A549 (cell line): ENCODE measurements around the gene OSBPL8. TPM values are rescaled to one million over a fixed set of nuclear protein-coding genes. Genes with fewer than 3 reads are reported as not detected.

Experiments
- ATAC-seq, 2 experiments: fragments of 200-7000 bp in 1 of 2; fragments of >200 bp in 1 of 2; cut with Nextera tagmentation in 1 of 2; cut with Tn5 transposase in 1 of 2; 3 replicates each; pipeline versions ENCODE4 v1.8.0 to v1.9.1; 2018 to 2020; ENCODE audit warnings: mild to moderate bottlenecking in 1 of 2, moderate library complexity in 1 of 2
- CTCF ChIA-PET: fragments of 300-600 bp; sonication (Branson Sonifier 250); formaldehyde crosslinking; extraction: SDS; loops from one replicate; lab custom pipeline; 2021; ENCODE audit warnings: antibody characterized with exemption, inconsistent platforms; lab: Yijun Ruan, JAX
- POLR2A ChIA-PET: fragments of 350-600 bp; formaldehyde crosslinking; extraction: SDS; loops from one replicate; lab custom pipeline; 2021; ENCODE audit warnings: antibody characterized with exemption, inconsistent platforms; lab: Yijun Ruan, JAX
- DNase-seq, 2 experiments: peaks; one replicate each; pipeline versions ENCODE4 v3.0.0 to v3.0.0-alpha.2; 2011 to 2016; ENCODE audit warnings: low read depth in 1 of 2, low spot score in 1 of 2
- FAIRE-seq: peaks from 2 replicates; lab custom pipeline; 2011; peaks lifted over from hg19 to GRCh38; lab: Jason Lieb, UNC
- H3K27ac ChIP-seq, 2 experiments: fragments of >200 bp; sonication (Bioruptor Twin); formaldehyde crosslinking; 3 replicates each; pipeline ENCODE4 v1.5.1; 2016 to 2017
- H3K4me1 ChIP-seq: fragments of >200 bp; sonication (Bioruptor Twin); formaldehyde crosslinking; 3 replicates; pipeline ENCODE4 v1.6.1; 2016
- H3K4me2 ChIP-seq: fragments of >200 bp; sonication (Bioruptor Twin); formaldehyde crosslinking; 3 replicates; pipeline ENCODE4 v1.6.1; 2016
- H3K4me3 ChIP-seq: fragments of >200 bp; sonication (Bioruptor Twin); formaldehyde crosslinking; 3 replicates; pipeline ENCODE4 v1.5.1; 2016
- H3K9me3 ChIP-seq: fragments of >200 bp; sonication (Bioruptor Twin); formaldehyde crosslinking; 3 replicates; pipeline ENCODE4 v1.6.1; 2016
- BHLHE40 ChIP-seq: IDR thresholded peaks from 2 replicates; pipeline ENCODE4 v1.6.1; 2012; ENCODE audit warnings: low read depth, low read length, inconsistent platforms
- CBX8 ChIP-seq: fragments of 200-600 bp; sonication (generic); IDR thresholded peaks from 2 replicates; pipeline ENCODE4 v1.6.1; 2016
- CEBPB ChIP-seq, 2 experiments: fragments of >200 bp in 1 of 2; sonication (Bioruptor Twin) in 1 of 2; formaldehyde crosslinking in 1 of 2; IDR thresholded peaks; 2 replicates each; pipeline ENCODE4 v1.6.1; 2012 to 2016
- CHD2 ChIP-seq: fragments of 150-350 bp; IDR thresholded peaks from 2 replicates; pipeline ENCODE4 v1.6.1; 2014; ENCODE audit warnings: low read length; ENCODE audit not compliant: partially characterized antibody
- CHD4 ChIP-seq: fragments of 200-600 bp; sonication (generic); IDR thresholded peaks from 2 replicates; pipeline ENCODE4 v1.6.1; 2016; ENCODE audit warnings: antibody characterized with exemption, mild to moderate bottlenecking, borderline replicate concordance
- ESRRA ChIP-seq: fragments of 150-350 bp; IDR thresholded peaks from 2 replicates; pipeline ENCODE4 v1.6.1; 2014; ENCODE audit warnings: mild to moderate bottlenecking, low read length, borderline replicate concordance
- FOSL2 ChIP-seq, 2 experiments: fragments of 450-650 bp in 1 of 2; fragments of >200 bp in 1 of 2; sonication (Bioruptor Twin) in 1 of 2; formaldehyde crosslinking; IDR thresholded peaks; 2 replicates each; pipeline versions ENCODE4 v1.5.0 to v1.6.1; 2016 to 2020; ENCODE audit warnings: mild to moderate bottlenecking in 1 of 2, moderate library complexity in 1 of 2
- HDAC2 ChIP-seq: fragments of 200-600 bp; sonication (generic); IDR thresholded peaks from 2 replicates; pipeline ENCODE4 v1.6.1; 2016
- HOXB5 ChIP-seq: fragments of 250-450 bp; sonication (Bioruptor Pico); IDR thresholded peaks from 2 replicates; pipeline ENCODE4 v1.5.0; 2020; ENCODE audit warnings: mild to moderate bottlenecking, moderate library complexity
- MYC ChIP-seq: IDR thresholded peaks from 2 replicates; pipeline ENCODE4 v1.6.1; 2012; ENCODE audit warnings: mild to moderate bottlenecking, inconsistent platforms, low read length, improper control_type of control experiment, borderline replicate concordance
- NR3C1 ChIP-seq: fragments of >200 bp; sonication (Bioruptor Twin); formaldehyde crosslinking; IDR thresholded peaks from 3 replicates; pipeline ENCODE4 v1.6.1; 2017
- PHF8 ChIP-seq: fragments of 200-600 bp; sonication (generic); IDR thresholded peaks from 2 replicates; pipeline ENCODE4 v1.6.1; 2016; ENCODE audit warnings: low read depth, mild to moderate bottlenecking, antibody characterized with exemption, moderate library complexity, borderline replicate concordance
- POLR2A ChIP-seq: IDR thresholded peaks from 2 replicates; pipeline ENCODE4 v1.6.1; 2012; ENCODE audit warnings: mild to moderate bottlenecking, low read length
- POLR2AphosphoS2 ChIP-seq: conservative IDR thresholded peaks from 2 replicates; pipeline ENCODE4 v1.6.1; 2012; ENCODE audit warnings: low read length, improper control_type of control experiment, inconsistent platforms
- RAD21 ChIP-seq, 2 experiments: fragments of >200 bp in 1 of 2; sonication (Bioruptor Twin) in 1 of 2; formaldehyde crosslinking in 1 of 2; IDR thresholded peaks in 1 of 2; conservative IDR thresholded peaks in 1 of 2; 2 replicates in 1 of 2; 3 replicates in 1 of 2; pipeline ENCODE4 v1.6.1; 2012 to 2018; ENCODE audit warnings: inconsistent platforms in 1 of 2
- TFCP2L1 ChIP-seq: fragments of 250-450 bp; sonication (Bioruptor Pico); IDR thresholded peaks from 2 replicates; pipeline ENCODE4 v1.5.0; 2021; ENCODE audit warnings: mild to moderate bottlenecking
- ZC3H11A ChIP-seq: fragments of 450-650 bp; IDR thresholded peaks from 2 replicates; pipeline ENCODE4 v1.6.1; 2014; ENCODE audit warnings: antibody characterized with exemption, mild to moderate bottlenecking
- ZFP36 ChIP-seq: fragments of 450-650 bp; IDR thresholded peaks from 2 replicates; pipeline ENCODE4 v1.6.1; 2014; ENCODE audit warnings: borderline replicate concordance; ENCODE audit not compliant: partially characterized antibody
- WGBS: methylation state at CpG from one replicate; pipeline ENCODE4 v1.1.6; 2017; ENCODE audit errors: missing lambda C conversion rate; 5-methylcytosine and 5-hydroxymethylcytosine counted together
- polyA plus RNA-seq, 4 experiments: library from polyadenylated mRNA; depleted of rRNA in 3 of 4; stranded (reverse); fragments of >200 nt; fragmentation: RNase III in 1 of 4; extraction: RNeasy Plus Mini Kit Qiagen cat#74134 plus additional on column Dnase treatment in 1 of 4; gene quantifications; 2 replicates in 3 of 4; 3 replicates in 1 of 4; pipeline ENCODE4 v1.2.3, GENCODE V29; 2011 to 2017
- TF ChIP-seq, protein P1 (sequence below): fragments of >200 bp; sonication (Bioruptor Twin); formaldehyde crosslinking; IDR thresholded peaks from 3 replicates; pipeline ENCODE4 v1.6.1; 2016
- TF ChIP-seq, protein P2 (sequence below): fragments of 250-450 bp; sonication (Bioruptor Pico); IDR thresholded peaks from 2 replicates; pipeline ENCODE4 v1.5.0; 2020; ENCODE audit warnings: low read depth, mild to moderate bottlenecking, moderate library complexity
- TF ChIP-seq, protein P3 (sequence below): fragments of >200 bp; sonication (Bioruptor Twin); formaldehyde crosslinking; IDR thresholded peaks from 2 replicates; pipeline ENCODE4 v1.6.1; 2016
- TF ChIP-seq, protein P4 (sequence below): IDR thresholded peaks from 2 replicates; pipeline ENCODE4 v1.6.1; 2012
- TF ChIP-seq, protein P5 (sequence below): fragments of 250-450 bp; sonication (Bioruptor Pico); IDR thresholded peaks from 2 replicates; pipeline ENCODE4 v1.5.0; 2021; ENCODE audit warnings: mild to moderate bottlenecking, moderate library complexity, borderline replicate concordance
- TF ChIP-seq, protein P6 (sequence below): fragments of >200 bp; sonication (Bioruptor Twin); formaldehyde crosslinking; IDR thresholded peaks from 3 replicates; pipeline ENCODE4 v1.5.1; 2016

Gene OSBPL8
- polyA plus RNA-seq, 2 of the 4 experiments (the other 2 are of a cell fraction), result 15.4 to 43.2 TPM

DNA sequence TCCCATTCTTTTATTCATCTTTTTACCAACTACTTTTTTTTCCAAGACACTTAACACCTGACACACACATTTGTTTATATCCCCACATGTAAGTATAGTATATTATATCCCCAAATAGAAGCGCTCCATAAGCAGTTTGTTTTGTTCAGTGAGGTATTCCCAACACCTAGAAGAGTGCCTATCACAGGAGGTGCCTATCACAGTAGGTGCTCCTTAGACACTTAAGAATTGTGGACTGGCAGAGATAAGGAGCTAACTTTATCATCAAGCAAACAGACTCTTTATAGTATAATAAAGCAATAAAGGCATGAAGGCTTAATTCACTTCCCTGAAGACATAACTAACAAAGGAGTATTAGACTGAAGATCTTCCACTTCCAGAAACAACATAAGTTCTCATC, 29.1 kb downstream of the OSBPL8 start:
- FAIRE-seq, result no peak
- POLR2A ChIA-PET, result no interaction called here

DNA sequence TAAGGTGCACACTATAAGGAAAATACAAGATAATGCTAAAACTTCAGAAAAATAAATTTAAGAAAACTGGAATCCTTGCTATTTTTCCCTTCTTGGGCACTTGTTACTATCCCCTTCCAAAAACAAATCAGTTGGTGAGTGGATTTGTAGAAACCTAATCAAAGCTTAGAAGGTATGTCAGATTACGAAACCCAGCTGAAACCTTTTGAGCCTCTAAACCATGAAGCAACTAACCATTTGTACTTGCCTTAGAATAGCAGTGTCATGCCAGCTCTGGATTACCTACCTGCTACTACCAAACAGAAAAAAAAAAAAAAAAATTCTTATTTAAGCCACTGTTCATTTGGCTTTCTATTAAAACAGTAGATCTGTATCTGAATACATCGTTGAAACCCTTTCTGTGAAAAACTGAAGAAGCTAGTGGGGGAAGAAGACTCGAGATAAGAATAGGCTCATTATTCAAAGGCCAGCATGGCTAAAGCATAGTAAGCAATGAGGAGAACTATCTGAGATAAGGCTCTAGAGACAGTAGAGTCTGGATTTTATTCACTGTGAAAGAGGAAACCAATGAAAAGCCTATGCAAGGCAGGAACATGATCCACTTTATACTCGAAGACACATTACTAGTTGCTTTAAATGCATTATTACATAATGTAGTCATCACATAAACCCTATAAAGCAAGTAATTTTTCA, 30.2 kb downstream of the OSBPL8 start:
- POLR2A ChIA-PET, result no interaction called here
- H3K4me3 ChIP-seq, result no peak overlapping the region
- DNase-seq (peak in 1 of 2 experiments; percentile 4), FAIRE-seq (no peak), ATAC-seq (no peak)
- H3K4me2 ChIP-seq, result no peak overlapping the region
- H3K27ac ChIP-seq, result no peak overlapping the region
- H3K4me1 ChIP-seq, result no peaks in the 10 kb centered on the region
- WGBS, result 71% methylated on average over 4 of the region's 4 CpGs
- TF ChIP-seq TFCP2L1 (CRISPR knock-in tag) (no peak), PHF8 (no peak)
- H3K9me3 ChIP-seq, result no peaks in the 10 kb centered on the region
- CTCF ChIA-PET, result interaction anchor here (0.6 to 1.8 kb wide), 2 partner anchors 18 to 1180 kb away, joined by 4 to 7 read pairs; no protein-coding TSS in a partner anchor

More for the DNA sequence above, 29.1 kb downstream of the OSBPL8 start:
- Histone ChIP-seq H3K4me1 (no peaks in the 10 kb centered on the region), H3K27ac (no peak overlapping the region), H3K4me2 (no peak overlapping the region), H3K9me3 (no peaks in the 10 kb centered on the region), H3K4me3 (no peak overlapping the region)
- CTCF ChIA-PET, result no interaction called here
- ATAC-seq, result no peak
- TF ChIP-seq ZC3H11A (no peak), FOSL2 (IDR thresholded peaks at IDR 0.05) (no peak), FOSL2 (CRISPR knock-in tag; IDR thresholded peaks at IDR 0.05) (no peak), POLR2A (no peak), POLR2AphosphoS2 (no peak), CEBPB (IDR thresholded peaks at IDR 0.05) (no peak), HDAC2 (no peak), NR3C1 (no peak), CHD4 (no peak), CHD2 (no peak)
- TF ChIP-seq, protein P1, sequence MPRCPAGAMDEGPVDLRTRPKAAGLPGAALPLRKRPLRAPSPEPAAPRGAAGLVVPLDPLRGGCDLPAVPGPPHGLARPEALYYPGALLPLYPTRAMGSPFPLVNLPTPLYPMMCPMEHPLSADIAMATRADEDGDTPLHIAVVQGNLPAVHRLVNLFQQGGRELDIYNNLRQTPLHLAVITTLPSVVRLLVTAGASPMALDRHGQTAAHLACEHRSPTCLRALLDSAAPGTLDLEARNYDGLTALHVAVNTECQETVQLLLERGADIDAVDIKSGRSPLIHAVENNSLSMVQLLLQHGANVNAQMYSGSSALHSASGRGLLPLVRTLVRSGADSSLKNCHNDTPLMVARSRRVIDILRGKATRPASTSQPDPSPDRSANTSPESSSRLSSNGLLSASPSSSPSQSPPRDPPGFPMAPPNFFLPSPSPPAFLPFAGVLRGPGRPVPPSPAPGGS, result no peak
- TF ChIP-seq, protein P2, sequence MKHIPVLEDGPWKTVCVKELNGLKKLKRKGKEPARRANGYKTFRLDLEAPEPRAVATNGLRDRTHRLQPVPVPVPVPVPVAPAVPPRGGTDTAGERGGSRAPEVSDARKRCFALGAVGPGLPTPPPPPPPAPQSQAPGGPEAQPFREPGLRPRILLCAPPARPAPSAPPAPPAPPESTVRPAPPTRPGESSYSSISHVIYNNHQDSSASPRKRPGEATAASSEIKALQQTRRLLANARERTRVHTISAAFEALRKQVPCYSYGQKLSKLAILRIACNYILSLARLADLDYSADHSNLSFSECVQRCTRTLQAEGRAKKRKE (CRISPR knock-in tag), result no peak
- TF ChIP-seq, protein P3, sequence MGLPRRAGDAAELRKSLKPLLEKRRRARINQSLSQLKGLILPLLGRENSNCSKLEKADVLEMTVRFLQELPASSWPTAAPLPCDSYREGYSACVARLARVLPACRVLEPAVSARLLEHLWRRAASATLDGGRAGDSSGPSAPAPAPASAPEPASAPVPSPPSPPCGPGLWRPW, result no peak
- TF ChIP-seq, protein P4, sequence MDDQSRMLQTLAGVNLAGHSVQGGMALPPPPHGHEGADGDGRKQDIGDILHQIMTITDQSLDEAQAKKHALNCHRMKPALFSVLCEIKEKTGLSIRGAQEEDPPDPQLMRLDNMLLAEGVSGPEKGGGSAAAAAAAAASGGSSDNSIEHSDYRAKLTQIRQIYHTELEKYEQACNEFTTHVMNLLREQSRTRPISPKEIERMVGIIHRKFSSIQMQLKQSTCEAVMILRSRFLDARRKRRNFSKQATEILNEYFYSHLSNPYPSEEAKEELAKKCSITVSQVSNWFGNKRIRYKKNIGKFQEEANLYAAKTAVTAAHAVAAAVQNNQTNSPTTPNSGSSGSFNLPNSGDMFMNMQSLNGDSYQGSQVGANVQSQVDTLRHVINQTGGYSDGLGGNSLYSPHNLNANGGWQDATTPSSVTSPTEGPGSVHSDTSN, result no peak
- WGBS, result 100% methylated on average over 1 of the region's 1 CpG
- DNase-seq, result no peak

DNA sequence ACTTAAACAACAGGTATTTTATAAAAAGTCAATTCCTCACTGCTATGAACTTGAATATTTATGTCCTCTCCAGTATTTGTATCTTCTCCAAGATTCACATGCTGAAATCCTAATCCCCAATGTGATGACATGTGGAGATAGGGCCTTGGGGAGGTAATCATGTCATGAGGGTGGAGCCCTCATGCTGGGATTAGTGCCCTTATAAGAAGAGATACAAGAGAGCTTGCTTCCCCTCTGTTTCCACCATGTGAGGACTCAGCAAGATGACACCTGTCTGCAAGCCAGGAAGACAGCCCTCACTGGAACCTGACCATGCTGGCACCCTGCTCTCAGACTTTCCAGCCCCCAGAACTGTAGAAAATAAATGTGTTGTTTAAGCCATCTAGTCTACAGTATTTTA, 36.2 kb downstream of the OSBPL8 start:
- CTCF ChIA-PET, result interaction anchor here (0.6 to 1.8 kb wide), 2 partner anchors 20 to 28 kb away, joined by 3 read pairs; no protein-coding TSS in a partner anchor
- DNase-seq, result no peak
- POLR2A ChIA-PET, result no interaction called here
- H3K4me2 ChIP-seq, result no peak overlapping the region
- H3K27ac ChIP-seq, result no peak overlapping the region
- ATAC-seq, result no peak
- TF ChIP-seq ZC3H11A (no peak), FOSL2 (IDR thresholded peaks at IDR 0.05) (no peak), FOSL2 (CRISPR knock-in tag; IDR thresholded peaks at IDR 0.05) (no peak), RAD21 (conservative IDR thresholded peaks at IDR 0.05 in 1 of 2, IDR thresholded peaks at IDR 0.05 in 1 of 2) (no peak), CHD2 (no peak), HOXB5 (CRISPR knock-in tag) (no peak), CBX8 (no peak), MYC (no peak), ESRRA (no peak), TFCP2L1 (CRISPR knock-in tag) (no peak), BHLHE40 (no peak), ZFP36 (no peak)
- TF ChIP-seq, protein P5, sequence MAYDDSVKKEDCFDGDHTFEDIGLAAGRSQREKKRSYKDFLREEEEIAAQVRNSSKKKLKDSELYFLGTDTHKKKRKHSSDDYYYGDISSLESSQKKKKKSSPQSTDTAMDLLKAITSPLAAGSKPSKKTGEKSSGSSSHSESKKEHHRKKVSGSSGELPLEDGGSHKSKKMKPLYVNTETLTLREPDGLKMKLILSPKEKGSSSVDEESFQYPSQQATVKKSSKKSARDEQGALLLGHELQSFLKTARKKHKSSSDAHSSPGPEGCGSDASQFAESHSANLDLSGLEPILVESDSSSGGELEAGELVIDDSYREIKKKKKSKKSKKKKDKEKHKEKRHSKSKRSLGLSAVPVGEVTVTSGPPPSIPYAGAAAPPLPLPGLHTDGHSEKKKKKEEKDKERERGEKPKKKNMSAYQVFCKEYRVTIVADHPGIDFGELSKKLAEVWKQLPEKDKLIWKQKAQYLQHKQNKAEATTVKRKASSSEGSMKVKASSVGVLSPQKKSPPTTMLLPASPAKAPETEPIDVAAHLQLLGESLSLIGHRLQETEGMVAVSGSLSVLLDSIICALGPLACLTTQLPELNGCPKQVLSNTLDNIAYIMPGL, result no peak
- TF ChIP-seq, protein P6, sequence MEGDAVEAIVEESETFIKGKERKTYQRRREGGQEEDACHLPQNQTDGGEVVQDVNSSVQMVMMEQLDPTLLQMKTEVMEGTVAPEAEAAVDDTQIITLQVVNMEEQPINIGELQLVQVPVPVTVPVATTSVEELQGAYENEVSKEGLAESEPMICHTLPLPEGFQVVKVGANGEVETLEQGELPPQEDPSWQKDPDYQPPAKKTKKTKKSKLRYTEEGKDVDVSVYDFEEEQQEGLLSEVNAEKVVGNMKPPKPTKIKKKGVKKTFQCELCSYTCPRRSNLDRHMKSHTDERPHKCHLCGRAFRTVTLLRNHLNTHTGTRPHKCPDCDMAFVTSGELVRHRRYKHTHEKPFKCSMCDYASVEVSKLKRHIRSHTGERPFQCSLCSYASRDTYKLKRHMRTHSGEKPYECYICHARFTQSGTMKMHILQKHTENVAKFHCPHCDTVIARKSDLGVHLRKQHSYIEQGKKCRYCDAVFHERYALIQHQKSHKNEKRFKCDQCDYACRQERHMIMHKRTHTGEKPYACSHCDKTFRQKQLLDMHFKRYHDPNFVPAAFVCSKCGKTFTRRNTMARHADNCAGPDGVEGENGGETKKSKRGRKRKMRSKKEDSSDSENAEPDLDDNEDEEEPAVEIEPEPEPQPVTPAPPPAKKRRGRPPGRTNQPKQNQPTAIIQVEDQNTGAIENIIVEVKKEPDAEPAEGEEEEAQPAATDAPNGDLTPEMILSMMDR, result no peak
- TF ChIP-seq, protein P1, result no peak
- no peaks in the 10 kb centered on the region for H3K4me1 ChIP-seq
- H3K4me3 ChIP-seq, result no peak overlapping the region
- H3K9me3 ChIP-seq, result 0 out of 3 replicates have a peak, but pooled peaks cover 4% of the 10 kb centered on the region
- no peak for FAIRE-seq
